ENCODE results near the gene PCDHGB7.

- TF ChIP-seq REST (IDR thresholded peaks at IDR 0.05), result no peak
- no peak for TF ChIP-seq CTCF (IDR thresholded peaks at IDR 0.05; ENCODE audit: low read depth, low read length, missing input control)
- no peak for TF ChIP-seq TAF1 (conservative IDR thresholded peaks at IDR 0.05)
- TF ChIP-seq SP1 (IDR thresholded peaks at IDR 0.05), result no peak
- TF ChIP-seq RXRA (IDR thresholded peaks at IDR 0.05), result no peak
- no peak for TF ChIP-seq FOXA1 (IDR thresholded peaks at IDR 0.05)
- TF ChIP-seq, protein P1, sequence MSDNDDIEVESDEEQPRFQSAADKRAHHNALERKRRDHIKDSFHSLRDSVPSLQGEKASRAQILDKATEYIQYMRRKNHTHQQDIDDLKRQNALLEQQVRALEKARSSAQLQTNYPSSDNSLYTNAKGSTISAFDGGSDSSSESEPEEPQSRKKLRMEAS (IDR thresholded peaks at IDR 0.05), result no peak
- no peak for TF ChIP-seq YY1 (IDR thresholded peaks at IDR 0.05)
- TF ChIP-seq EGR1 (IDR thresholded peaks at IDR 0.05; ENCODE audit: low read depth in 2 of 2), result no peak
- no peak for TF ChIP-seq ATF3 (IDR thresholded peaks at IDR 0.05)
- TF ChIP-seq HNF4G (IDR thresholded peaks at IDR 0.05), result no peak
Observed at GRCh38 chr5:141431286-141431685, 13.8 kb downstream of the PCDHGB7 start.

Data from liver (tissue), 3 donors.